Uterus (tissue), 2 donors: ENCODE measurements around the gene IFI35.
"Not testable (repeated sequence)": the region's sequence is repeated elsewhere in the genome, so short reads cannot be mapped to it uniquely, and the experiment has no call there.

Experiments used
- CTCF ChIP-seq, 4 experiments: fragments of 200-600 bp in 2 of 4; fragments of 450-650 bp in 2 of 4; sonication (generic) in 2 of 4; IDR thresholded peaks; one replicate each; pipeline ENCODE4 v1.5.1; 2016 to 2019; ENCODE audit warnings: antibody characterized with exemption in 4 of 4, mild to moderate bottlenecking in 2 of 4, moderate library complexity in 1 of 4
- POLR2A ChIP-seq, 2 donors: fragments of 450-650 bp; IDR thresholded peaks; one replicate each; pipeline ENCODE4 v1.6.1; 2016; ENCODE audit warnings: antibody characterized with exemption in 2 of 2, mild to moderate bottlenecking in 1 of 2, moderate library complexity in 1 of 2

GRCh38 chr17:42993913-42994312 is 12.7 kb upstream of the IFI35 start:
- TF ChIP-seq CTCF, POLR2A (IDR thresholded peaks at IDR 0.05): not testable (repeated sequence)
